Left colon (tissue), 2 donors: ENCODE results near the gene KCNQ1. TPM values are rescaled to one million over a fixed set of nuclear protein-coding genes. Genes with fewer than 3 reads are reported as not detected.

Source experiments
- ATAC-seq: fragments of 200-7000 bp; cut with Tn5 transposase; one replicate; pipeline ENCODE4 v1.9.1; 2020; ENCODE audit warnings: mild to moderate bottlenecking, moderate library complexity
- DNase-seq, 2 donors: peaks; one replicate each; pipeline ENCODE4 v3.0.0-alpha.2; 2020
- intact Hi-C, 2 donors: fragments of 100-400 bp; cut with DNase I in 1 of 2; cut with micrococcal nuclease in 1 of 2; formaldehyde crosslinking; loops; one replicate each; pipeline versions ENCODE4 v1.11.2 to v1.14.0; 2022; cut with DNase I, micrococcal nuclease
- total RNA-seq, 2 donors: library from RNA; stranded (reverse); fragmentation: NEBNext Ultra II Directional; extraction: Animal tissue kit (Norgen Biotek cat#: 25700); gene quantifications; one replicate each; pipeline ENCODE4 v1.2.1, GENCODE V29; 2021
- donor health status: DM: no; HTN: no; CAD: no.
- donor health status: DM: yes; HTN: yes; CAD: no.

The KCNQ1 gene
- total RNA-seq, 2 donors from 2014 or later, result 42.8 to 56.8 TPM

DNA sequence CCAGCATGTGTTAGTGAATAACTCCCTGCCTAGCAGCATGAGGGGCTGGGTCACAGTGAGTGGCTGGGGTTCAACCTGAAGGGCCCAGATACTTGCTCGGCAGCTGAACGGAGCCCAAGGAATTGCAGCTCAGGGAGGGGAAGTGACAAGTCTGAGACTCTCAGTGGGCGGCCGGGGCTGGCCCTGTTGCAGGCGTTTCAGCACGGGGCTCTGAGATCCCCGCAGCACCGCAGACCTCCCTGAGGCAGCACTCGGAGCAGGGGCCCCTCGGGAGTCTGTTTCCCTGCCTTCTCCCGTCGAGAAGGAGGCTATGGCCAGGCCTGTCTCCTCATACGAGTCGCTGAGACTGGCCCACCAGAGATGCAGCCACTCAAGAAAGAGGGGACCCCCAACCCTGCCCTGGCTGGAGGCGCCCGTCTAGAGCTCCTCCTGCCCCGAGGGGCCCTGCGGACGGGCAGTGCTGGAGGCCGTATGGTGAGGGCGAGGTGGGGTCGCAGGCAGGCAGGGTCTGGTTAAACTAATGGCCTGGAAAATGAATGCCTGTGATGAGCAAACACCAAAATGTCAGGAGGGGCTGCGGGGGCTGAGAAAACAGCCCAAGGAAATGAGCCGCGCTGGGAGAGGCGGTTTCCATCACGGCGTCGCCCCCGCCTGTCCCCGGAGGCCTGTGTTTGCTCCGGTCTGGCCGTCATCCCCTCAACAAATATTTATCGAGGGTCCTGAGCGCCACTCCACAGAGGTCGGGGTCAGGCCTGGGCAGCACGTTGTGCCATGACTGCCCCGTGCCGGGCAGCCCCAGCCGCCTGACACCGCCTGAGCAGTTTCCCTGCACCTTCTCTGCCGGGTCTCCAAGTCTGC, 35.0 kb upstream of the KCNQ1 start:
- no peak for ATAC-seq
- intact Hi-C loops, result loop anchor here in 1 of 2 donors (5.0 kb wide), 1 partner anchor 213 kb away; no protein-coding TSS in a partner anchor
- no peak for DNase-seq

DNA sequence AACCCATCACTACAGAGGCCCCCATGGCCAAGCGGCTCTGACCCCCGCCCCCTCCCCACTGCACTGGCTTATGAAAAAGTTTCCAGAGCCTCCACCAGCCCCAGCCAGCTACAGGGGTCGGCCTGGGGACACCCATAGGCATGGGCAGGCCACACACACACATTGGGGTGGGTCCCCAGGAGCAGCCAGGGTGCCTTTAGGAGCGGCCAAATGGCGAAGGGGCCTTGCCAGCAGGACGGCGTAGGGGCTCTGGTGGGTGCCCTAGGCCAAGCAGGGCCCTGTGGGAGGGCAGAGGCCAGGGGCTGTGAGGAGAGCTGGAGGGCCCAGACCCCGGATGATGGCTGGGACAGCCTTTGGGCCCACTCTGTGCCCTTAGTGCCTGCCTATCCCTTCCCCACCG, 34.2 kb upstream of the KCNQ1 start:
- DNase-seq, result no peak
- ATAC-seq, result no peak
- intact Hi-C loops, result loop anchor here in 1 of 2 donors (5.0 kb wide), 1 partner anchor 213 kb away; no protein-coding TSS in a partner anchor

DNA sequence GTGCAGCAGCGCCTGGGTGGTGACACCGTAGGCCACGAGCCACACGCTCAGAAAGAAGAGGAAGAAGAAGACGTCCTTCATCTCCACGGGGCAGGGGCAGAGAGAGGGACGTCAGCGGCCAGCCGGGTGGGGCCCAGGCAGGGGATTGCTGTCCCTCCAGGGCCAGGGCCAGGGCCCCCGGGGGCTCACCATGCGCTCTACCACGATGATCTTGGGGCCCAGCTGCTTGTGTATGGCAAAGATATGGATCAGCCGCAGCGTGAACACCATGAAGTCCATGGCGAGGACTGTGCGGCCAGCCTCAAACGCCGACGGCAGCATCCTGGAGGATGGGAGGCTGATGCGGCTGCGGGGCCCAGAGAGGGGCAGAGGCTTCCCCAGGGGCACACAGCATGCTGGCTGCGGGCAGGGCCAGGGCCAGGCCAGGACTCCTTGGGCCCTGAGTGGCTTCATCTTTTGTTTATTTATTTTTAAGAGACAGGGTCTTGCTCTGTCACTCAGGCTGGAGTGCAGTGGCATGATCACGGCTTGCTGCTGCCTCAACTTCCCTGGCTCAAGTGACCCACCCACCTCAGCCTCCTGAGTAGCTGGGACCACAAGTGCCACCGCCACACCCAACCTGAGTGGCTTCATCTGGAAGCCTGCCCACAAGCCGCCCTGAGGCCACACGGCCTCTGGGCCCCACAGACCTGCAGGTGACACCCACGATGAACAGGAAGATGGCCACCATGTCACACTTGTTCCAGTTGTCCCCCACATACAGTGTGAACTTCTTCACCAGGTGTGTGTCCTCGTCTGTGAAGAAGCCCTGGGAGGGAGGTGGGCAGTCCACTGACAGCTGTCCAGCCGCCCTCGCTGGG, 33.1 kb upstream of the KCNQ1 start:
- no peak for DNase-seq
- intact Hi-C loops, result loop anchor here in 1 of 2 donors (5.0 kb wide), 1 partner anchor 214 kb away; no protein-coding TSS in a partner anchor
- ATAC-seq, result no peak

DNA sequence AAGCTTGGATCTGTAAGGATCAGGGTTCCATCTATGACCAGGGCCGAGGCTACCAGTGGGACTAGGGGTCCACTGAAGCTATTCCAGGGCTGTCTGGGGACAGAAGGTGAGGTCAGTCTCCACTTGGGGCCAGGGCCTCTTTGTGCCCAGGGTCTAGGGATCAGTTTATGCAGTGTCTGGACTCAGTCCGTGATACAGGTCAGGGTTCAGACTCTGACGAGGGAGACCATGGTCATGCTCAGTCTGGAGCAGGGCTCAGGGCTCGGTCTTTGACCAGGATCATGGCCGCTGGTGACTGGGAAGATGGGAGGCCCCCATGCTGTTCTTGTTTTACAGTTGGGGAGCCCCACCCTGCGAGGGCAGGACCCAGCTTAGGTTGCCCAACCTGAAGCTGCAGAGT, 32.5 kb upstream of the KCNQ1 start:
- intact Hi-C loops, result loop anchor here in 1 of 2 donors (5.0 kb wide), 1 partner anchor 215 kb away; no protein-coding TSS in a partner anchor
- ATAC-seq (no peak), DNase-seq (no peak)

DNA sequence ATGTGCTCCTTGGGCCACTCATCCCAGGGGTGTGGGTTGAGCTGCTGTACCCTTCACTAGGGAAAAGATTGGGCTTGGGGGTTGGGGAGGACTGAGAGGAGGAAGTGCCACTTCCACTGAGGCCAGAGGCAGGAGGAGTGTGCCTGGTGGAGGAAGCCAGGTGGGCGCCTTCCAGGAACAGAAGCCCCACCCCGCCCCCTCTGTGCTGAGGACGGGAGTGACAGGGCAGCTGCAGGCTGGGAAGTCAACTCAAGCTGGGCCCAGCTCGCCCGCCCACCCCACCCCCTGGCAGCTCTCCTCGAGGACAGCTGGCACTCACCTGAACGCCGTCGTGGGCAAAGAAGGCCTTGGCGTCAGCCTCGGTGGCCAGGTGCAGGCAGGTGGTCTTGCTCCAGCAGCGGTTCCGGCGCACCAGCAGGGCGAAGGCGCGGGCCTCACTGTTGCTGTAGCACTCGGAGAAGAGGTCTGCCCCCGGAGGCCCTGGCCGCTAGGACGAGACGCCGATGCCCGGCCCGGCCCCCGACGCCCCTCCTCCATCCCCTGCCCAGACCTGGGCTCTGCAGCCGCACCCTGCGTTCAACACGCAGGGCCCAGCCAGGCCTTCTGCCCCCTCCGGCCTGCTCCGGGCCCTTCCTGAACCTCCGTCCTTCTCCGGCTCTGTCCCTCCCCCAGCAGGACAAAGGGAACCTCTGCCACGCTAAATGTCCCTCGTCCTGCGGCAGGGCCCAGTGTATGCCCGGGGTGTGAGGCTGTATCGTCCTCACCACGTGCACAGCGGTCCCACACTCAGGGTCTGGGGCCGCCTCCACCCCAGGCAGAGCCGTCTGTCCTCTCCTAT, 30.8 kb upstream of the KCNQ1 start:
- no peak for DNase-seq
- peak; percentile 5 for ATAC-seq
- intact Hi-C loops, result loop anchor here in 1 of 2 donors (5.0 kb wide), 1 partner anchor 217 kb away; no protein-coding TSS in a partner anchor

DNA sequence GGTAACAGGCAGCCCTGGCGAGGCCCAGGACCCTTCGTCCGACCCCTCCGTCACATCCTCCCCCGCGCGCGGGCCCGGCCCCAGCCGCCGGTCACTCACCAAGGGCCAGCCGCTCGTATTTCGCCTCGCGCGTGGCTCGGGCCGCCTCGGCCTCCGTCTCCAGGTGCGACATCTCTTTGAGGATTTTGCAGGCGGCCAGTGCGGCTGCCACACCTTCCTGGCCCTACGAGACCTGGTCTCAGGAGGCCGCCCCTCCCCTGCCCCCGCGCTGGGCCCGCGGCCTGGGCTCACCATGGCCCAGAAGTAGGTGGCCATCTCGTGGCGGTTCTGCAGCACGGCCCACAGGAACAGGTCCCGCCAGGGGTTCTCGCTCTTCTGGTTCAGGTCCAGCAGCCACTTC, 30.2 kb upstream of the KCNQ1 start:
- no peak for DNase-seq
- intact Hi-C loops, result loop anchor here in 1 of 2 donors (5.0 kb wide), 1 partner anchor 217 kb away; no protein-coding TSS in a partner anchor
- no peak for ATAC-seq

DNA sequence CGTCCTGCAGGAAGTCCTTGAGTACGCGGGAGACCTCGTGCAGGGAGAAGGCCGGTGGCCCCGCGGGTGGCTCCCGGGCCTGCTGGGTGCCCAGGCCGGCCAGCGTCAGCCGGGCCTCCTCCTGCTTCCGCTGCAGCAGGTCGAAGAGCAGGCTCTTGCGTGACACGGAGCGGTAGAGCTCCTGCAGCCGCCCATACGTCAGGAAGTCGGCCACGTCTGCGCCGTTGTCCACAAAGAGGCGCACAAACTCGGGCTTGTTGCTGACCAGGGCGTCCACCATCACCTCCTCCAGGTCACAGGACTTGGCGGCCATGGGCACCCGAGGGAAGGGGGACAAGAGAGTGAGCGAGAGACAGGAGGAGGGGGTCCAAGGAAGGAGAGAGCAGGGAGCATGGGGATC, 29.6 kb upstream of the KCNQ1 start:
- no peak for DNase-seq
- intact Hi-C loops, result no loop called here
- ATAC-seq, result no peak

DNA sequence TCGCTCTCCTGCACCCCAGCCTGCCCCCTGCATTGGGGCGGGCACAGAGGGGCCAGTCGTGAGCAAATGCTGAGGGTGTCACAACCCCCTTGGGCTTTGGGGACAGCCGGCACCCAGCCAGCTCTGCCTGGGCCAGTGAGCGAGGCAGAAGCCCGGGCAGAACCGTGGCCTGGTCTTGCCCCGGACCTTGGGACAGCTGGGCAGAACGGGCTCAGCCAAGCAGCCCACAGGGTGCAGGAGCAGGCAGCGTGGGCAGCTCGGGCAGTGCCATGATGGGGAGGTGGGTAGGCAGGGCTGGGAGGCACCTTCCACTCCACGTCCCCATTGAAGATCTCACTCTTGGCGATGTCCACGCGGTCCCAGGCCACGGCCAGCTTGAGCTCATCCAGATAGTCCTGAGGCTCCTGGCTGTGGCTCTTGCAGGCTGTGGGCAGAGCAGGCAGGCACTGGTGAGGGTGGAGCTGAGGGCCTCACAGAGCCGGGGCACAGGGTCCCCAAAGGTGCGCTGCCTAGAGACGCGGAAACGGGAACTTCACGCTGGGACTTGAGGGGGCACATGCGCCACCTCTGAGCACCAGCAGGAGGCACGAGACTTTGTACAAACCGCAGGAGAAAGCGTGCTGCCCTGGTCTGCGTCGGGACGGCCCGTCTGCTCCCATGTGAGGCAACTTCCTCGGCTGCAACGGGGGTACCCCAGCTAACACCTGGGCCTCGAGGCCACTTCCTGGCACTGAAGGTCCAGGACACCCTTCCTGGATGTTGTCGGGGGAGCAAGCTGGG, 29.0 kb upstream of the KCNQ1 start:
- ATAC-seq (no peak), DNase-seq (no peak)
- intact Hi-C loops, result no loop called here

DNA sequence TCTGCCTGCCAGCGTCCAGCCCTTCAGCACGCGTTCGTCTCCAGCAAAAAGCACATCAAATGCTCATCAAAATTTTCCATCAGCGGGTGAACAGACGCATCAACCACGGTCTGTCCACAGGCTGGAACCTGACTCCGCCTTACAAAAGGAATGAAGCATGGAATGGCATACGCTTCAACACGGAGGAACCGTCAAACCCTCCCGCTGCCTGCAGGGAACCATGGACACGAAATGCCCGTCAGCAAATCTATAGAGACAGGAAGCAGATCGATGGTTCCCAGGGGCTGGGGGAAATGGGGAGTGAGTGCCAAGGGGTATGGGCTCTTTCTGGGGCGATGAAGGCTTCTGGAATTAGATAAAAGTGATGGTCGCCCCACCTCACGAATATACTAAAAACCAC, 28.0 kb upstream of the KCNQ1 start:
- DNase-seq (no peak), ATAC-seq (no peak)
- intact Hi-C loops, result no loop called here

DNA sequence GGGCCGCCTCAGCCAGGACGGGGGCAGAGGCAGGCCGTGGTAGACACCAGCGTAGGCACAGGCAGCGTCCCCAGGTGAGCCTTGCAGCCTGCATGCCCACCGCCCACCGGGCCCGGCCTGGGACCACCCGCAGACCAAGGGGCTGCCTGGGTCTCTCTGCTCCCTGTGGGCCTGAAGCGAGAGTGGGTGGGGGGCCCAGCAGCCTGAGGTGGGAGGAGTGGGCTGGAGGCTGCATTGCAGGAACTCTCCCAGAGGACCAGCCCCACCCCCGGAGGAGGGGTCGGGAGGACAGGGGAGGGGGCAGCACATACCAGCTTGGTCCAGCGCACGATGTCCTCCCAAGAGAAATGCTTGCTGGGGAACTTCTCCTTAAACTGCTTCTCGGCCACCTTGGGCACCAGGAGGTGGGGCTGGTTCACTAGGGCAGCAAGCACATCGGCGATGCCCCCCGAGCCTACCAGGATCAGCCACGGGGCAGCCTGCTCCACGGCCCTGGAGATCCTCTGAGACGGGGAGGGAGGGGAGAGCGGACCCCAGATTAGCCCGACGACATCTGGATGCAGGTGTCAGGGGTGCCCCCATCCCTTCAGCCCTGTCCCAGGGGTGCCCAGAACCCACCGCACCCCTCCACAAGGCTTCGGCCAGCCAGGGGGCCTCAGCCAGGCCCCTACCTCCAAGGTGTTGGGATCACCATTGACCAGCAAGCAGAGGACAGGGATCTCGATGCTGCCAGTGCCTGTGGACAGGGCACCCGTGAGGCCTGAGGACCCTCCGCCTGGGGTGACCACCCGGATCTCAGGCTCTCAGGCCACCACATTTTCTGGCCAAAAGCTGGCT, 26.7 kb upstream of the KCNQ1 start:
- intact Hi-C loops, result no loop called here
- ATAC-seq (no peak), DNase-seq (no peak)

DNA sequence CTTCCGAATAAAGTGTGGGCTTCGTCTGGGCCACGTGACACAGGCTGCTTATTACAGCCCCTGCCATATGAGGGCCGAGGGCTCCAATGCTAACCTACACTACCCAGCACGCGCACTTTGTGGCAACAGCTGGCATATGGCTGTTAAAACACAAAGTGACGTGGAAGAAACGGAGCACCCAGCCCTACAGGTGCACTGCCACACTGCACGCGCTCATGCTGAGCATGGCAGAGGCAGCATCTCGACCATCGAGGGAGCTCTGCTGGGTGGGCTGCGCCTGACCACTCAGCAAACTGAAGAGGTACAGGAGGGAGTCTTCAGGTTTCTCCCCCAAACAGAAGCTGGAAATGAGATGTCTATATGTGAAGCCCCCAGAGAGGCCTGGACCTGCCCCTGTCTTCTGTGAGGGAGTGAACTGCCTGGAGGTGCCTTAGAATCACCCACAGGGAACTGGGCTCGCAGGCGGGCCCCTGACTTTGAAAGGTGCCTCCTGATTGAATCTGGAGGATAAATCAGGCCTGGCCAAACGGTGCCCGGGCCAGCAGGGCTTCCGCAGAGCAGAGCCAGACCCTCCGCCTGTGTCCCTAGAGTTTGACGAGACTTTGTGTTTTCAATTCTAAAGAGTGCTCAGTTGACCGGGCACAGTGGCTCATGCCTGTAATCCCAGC, 26.0 kb upstream of the KCNQ1 start:
- intact Hi-C loops, result no loop called here
- DNase-seq (no peak), ATAC-seq (no peak)

DNA sequence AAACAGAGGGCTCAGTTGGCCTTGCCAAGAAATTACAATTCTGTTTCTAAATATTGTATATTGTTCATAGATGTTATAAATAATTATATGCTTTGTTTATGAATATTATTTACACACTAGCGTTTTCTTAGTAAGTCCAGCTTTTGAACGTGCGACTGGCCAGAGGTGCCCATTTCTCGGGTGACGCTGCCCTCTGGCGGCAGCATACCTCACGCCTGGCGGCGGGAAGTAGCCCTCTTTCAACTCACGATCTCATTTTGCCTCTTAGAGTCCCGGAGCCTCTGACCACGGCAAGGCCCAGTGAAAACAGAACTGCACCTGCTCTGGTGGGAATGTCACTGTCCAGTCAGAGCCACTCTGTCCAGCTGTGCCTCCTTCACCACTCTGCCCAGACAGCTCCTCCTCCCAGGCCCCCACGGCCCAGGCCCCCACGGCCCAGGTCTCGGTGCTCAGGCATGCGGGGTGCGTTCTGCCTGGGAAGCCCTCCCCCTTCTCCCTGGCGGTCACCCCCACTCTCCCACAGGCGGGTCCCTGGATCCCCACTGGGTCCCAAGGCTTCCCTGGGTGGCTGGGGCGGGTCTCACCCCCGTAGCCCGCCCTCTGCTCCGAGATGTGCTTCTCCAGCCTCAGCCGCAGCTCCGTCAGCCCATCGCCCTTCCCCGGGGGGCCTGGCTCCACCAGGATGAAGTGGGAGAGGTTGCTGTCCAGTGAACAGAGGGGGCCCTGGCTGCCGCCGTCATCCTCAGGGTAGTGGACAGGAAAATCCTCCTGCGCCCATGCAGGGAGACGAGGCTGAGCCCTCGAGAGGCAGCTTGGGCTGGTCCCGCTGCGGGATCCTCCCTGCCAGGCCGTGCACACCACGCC, 24.9 kb upstream of the KCNQ1 start:
- peak; percentile 72 for ATAC-seq
- intact Hi-C loops, result loop anchor here (5.0 to 10.0 kb wide), 4 partner anchors 113 to 475 kb away; partner anchors contain the start of genes C11orf21 (in 1 of the 2) and TSPAN32 (in 1 of the 2)
- peak; percentile 56 to 90 for DNase-seq

DNA sequence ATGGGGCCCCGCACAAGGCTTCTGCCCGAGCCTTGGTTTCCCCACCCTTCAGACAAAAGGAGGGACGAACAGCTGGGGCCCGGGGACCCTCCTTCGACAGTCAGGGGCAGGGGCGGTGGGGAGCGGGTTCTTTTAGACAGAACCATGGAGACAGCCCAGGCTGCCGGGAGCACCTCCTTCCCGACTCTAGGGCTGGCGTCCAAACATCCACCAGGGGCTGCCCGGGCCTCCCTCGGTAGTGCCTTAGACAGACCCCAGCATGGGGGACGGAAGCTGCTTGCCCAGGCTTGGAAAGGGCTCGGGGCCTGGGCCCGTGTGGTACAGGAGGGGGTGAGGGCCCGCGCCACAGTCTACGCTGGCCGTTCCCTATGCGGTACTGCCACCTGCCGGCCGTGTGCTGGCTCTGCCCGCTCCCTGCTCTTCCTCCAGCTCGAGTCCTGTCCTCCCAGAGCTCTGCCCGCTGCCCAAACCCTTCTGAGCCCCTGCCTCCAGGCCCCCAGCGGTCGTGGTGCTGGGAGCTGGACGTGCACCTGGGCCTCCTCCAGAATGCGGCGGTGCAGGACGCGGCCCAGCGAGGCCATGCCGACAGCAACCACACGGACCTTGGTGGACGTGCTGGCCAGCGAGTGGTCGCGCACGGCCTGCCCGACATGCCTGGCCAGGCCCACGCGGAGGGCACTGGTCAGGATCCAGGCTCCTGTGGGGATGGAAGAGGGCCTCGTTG, 24.1 kb upstream of the KCNQ1 start:
- ATAC-seq (peak; percentile 87), DNase-seq (peak in 1 of 2 donors; percentile 82)
- intact Hi-C loops, result loop anchor here (5.0 to 10.0 kb wide), 4 partner anchors 113 to 474 kb away; partner anchors contain the start of genes C11orf21 (in 1 of the 2) and TSPAN32 (in 1 of the 2)

DNA sequence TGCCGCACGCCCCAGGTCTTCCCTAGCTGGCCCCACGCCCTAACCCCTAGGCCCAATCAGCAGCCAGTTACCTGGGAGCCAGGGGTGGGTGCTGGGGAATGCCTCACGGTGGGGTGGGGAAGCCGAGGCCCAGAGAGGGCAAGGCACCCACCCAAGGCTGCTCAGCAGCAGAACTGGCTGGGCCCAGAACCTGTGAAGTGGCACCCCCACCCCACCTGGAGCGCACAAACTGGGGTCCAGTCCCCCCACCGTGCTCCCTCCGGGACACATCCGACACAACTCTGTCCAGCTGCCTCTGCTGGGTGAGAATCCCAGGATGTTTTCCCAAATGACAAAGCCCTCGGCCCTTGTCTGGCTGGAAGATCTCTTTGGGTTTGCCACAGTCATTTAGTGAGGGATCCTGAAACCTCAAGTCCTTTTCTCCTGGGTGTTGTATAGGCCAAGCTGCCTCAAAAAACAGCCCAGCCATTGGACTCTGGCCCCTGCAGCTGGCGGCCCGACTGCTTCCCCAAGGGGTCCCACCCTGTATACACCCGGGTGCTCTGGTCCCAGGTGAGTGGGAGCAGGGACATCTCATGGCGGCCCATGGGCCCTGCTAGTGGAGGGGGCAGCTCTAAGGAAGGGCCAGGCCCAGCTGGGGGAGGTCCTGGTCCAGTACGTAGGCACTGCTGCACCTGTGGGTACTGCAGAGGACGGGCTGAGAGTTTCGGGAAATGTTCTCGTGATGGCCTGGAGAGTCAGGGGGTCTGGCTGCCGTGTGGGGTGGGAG, 23.4 kb upstream of the KCNQ1 start:
- no peak for DNase-seq
- ATAC-seq, result no peak
- intact Hi-C loops, result loop anchor here (5.0 to 10.0 kb wide), 4 partner anchors 114 to 473 kb away; partner anchors contain the start of genes C11orf21 (in 1 of the 2) and TSPAN32 (in 1 of the 2)
